HG03135 (cell line): ENCODE measurements around the gene TBC1D3G.
"Not testable (repeated sequence)": the region's sequence is repeated elsewhere in the genome, so short reads cannot be mapped to it uniquely, and the experiment has no call there.

Source experiments
- ATAC-seq: cut with Tn5 transposase; IDR thresholded peaks from one replicate; pipeline ENCODE4 v1.9.1; 2021; ENCODE audit warnings: mild to moderate bottlenecking, moderate library complexity; ENCODE audit not compliant: unreplicated experiment

The TBC1D3G gene

GRCh38 chr17:36323584-36323983 is at the start of gene TBC1D3G:
TBC1D3G (plus strand) TSS chr17:36323884; CDS start chr17:36325412, 1,528 bp downstream.
- ATAC-seq = not testable (repeated sequence)

GRCh38 chr17:36283256-36283655 is 40.4 kb upstream of the TBC1D3G start:
- ATAC-seq = not testable (repeated sequence)

GRCh38 chr17:36284219-36284618 is 39.5 kb upstream of the TBC1D3G start:
- not testable (repeated sequence) for ATAC-seq

- not testable (repeated sequence) for ATAC-seq
These were observed 33.6 kb upstream of the TBC1D3G start for GRCh38 chr17:36289965-36290612.

GRCh38 chr17:36295161-36295560 is 28.5 kb upstream of the TBC1D3G start:
- not testable (repeated sequence) for ATAC-seq

GRCh38 chr17:36315736-36316135 is 7.9 kb upstream of the TBC1D3G start:
- ATAC-seq = not testable (repeated sequence)

GRCh38 chr17:36362496-36362895 is 38.8 kb downstream of the TBC1D3G start:
- ATAC-seq = not testable (repeated sequence)

- ATAC-seq = not testable (repeated sequence)
These were observed 52.3 kb downstream of the TBC1D3G start for GRCh38 chr17:36375938-36376337.
